ENCODE measurements around the gene SNX9. TPM values are rescaled to one million over a fixed set of nuclear protein-coding genes. Genes with fewer than 3 reads are reported as not detected.

The SNX9 gene
- total and polyA plus RNA-seq, 2 donors (not counting 1 experiment from before 2014, with no cell fraction given) = 10.0 to 50.7 TPM

DNA sequence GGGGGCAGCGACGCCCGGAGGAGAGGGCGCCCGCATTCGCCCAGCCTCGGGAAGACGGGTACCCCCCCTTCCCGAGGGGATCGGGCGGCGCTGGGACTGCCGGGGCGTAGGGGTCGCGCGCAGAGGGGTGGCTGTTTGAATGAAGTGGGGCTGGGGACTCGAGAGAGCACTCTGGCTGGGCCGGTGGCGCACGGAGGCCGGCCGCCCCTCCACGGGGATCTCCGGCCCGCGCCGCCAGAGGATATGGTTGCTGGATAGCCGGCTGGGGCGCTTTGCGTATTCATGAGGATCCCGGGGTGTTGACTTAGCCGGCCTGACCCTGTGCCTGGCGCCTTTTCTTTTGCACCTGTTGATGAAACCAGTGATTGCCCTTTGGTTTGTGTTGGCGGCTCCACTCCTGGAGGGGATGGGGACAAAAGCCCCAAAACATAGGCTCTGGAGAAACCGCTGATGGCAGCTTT, 159.1 kb downstream of the SNX9 start:
- H3K4me1 ChIP-seq (ENCODE audit: control insufficient read depth in 2 of 2, insufficient read depth in 2 of 2, low read length in 2 of 2) = peaks cover 30 to 48% of the 10 kb centered on the region in 2 donors

More for the DNA sequence above, 159.1 kb downstream of the SNX9 start:
- Mint-ChIP-seq H3K4me3 (peak overlapping the region; percentile 93), H3K4me1 (peaks cover 40% of the 10 kb centered on the region), H3K9me3 (ENCODE audit: insufficient read depth) (no peaks in the 10 kb centered on the region), H3K27me3 (no peaks in the 10 kb centered on the region), H3K27ac (peak overlapping the region; percentile 85)
- H3K27ac ChIP-seq (ENCODE audit: low read length in 2 of 2) = peak overlapping the region in 1 of 2 donors; percentile 72
- H3K9ac ChIP-seq (ENCODE audit: low read length) = peak overlapping the region; percentile 82
- peak overlapping the region; percentile 87 for H2AFZ ChIP-seq (ENCODE audit: insufficient read depth, low read depth, low read length, poor library complexity, severe bottlenecking)
- peak overlapping the region; percentile 95 for H3K4me2 ChIP-seq (replicated peaks; ENCODE audit: low read depth, low read length, poor library complexity, severe bottlenecking)
- TF ChIP-seq EZH2 (IDR thresholded peaks at IDR 0.05; ENCODE audit: borderline replicate concordance, insufficient read depth, low read depth, low read length, poor library complexity, severe bottlenecking) (no peak), CTCF (IDR thresholded peaks at IDR 0.05) (no peak)
- WGBS (ENCODE audit: insufficient coverage) = under 1% methylated on average over 33 of the region's 36 CpGs
- ChIA-PET CTCF (interaction anchor here (0.6 to 3.0 kb wide), 6 partner anchors 44 to 226 kb away, joined by 3 to 27 read pairs (median 3); no protein-coding TSS in a partner anchor), POLR2A (interaction anchor here (0.6 kb wide), 1 partner anchor 707 kb away, joined by 3 read pairs; no protein-coding TSS in a partner anchor)
- DNase-seq (peak; percentile 62), ATAC-seq (ENCODE audit: low read depth) (peak; percentile 15)
- H3K27me3 ChIP-seq (replicated peaks in 1 of 4; ENCODE audit: control extremely low read depth in 1 of 4, control insufficient read depth in 3 of 4, insufficient read depth in 4 of 4, low read length in 3 of 4) = no peaks in the 10 kb centered on the region
- no peaks in the 10 kb centered on the region for H3K9me3 ChIP-seq (ENCODE audit: control extremely low read depth in 1 of 3, control insufficient read depth in 2 of 3, insufficient read depth in 1 of 3, low read length in 2 of 3)
- peaks cover 28% of the 10 kb centered on the region for H3K79me2 ChIP-seq (ENCODE audit: control insufficient read depth, insufficient read depth, low read length)
- H4K20me1 ChIP-seq (ENCODE audit: control insufficient read depth, insufficient read depth, low read length, poor library complexity, severe bottlenecking) = no peaks in the 10 kb centered on the region
- intact Hi-C loops (cut with micrococcal nuclease) = loop anchor here (1.0 to 5.0 kb wide), 3 partner anchors 8 to 220 kb away; no protein-coding TSS in a partner anchor
- no peaks in the 10 kb centered on the region for H3K36me3 ChIP-seq (replicated peaks in 1 of 2; ENCODE audit: control extremely low read depth in 1 of 2, control insufficient read depth in 1 of 2, extremely low read depth in 1 of 2, insufficient read depth in 2 of 2, low read length in 1 of 2)
- H3K4me3 ChIP-seq (ENCODE audit: control extremely low read depth in 1 of 5, extremely low read depth in 1 of 5, insufficient read depth in 1 of 5, low read depth in 2 of 5, low read length in 4 of 5) = peak overlapping the region; percentile 39 to 87 (median 77)

Measured in B cell (primary cell).